Common myeloid progenitor, CD34-positive (primary cell): Measurements from ENCODE around the gene SLC29A3.
"Not testable (repeated sequence)": the region's sequence is repeated elsewhere in the genome, so short reads cannot be mapped to it uniquely, and the experiment has no call there.

Source experiments
- CTCF ChIA-PET: fragments of 350-600 bp; sonication (Branson Sonifier 250); formaldehyde crosslinking; loops from one replicate; lab custom pipeline; 2021; ENCODE audit warnings: antibody characterized with exemption; lab: Charles Lee
- POLR2A ChIA-PET: fragments of 350-600 bp; sonication (Branson Sonifier 250); formaldehyde crosslinking; loops from one replicate; lab custom pipeline; 2021; ENCODE audit warnings: antibody characterized with exemption; lab: Charles Lee
- DNase-seq, 3 donors: peaks; one replicate each; pipeline versions ENCODE4 v3.0.0 to v3.0.0-alpha.2; 2013
- H3K27ac ChIP-seq, 2 experiments: 1 replicate in 1 of 2; 2 replicates in 1 of 2; pipeline ENCODE4 v1.7.0; 2013; ENCODE audit warnings: inconsistent platforms in 2 of 2, low read length in 2 of 2, mild to moderate bottlenecking in 2 of 2, low read depth in 1 of 2, moderate library complexity in 1 of 2; ENCODE audit not compliant: severe bottlenecking in 2 of 2, insufficient read depth in 1 of 2, poor library complexity in 1 of 2
- H3K27me3 ChIP-seq, 5 experiments: replicated peaks in 2 of 5; 1 replicate in 3 of 5; 2 replicates in 2 of 5; pipeline versions ENCODE4 v1.6.1 to v1.7.0; 2013; ENCODE audit warnings: low read length in 4 of 5, mild to moderate bottlenecking in 2 of 5, moderate library complexity in 2 of 5, inconsistent platforms in 1 of 5; ENCODE audit not compliant: insufficient read depth in 5 of 5, control insufficient read depth in 4 of 5
- H3K36me3 ChIP-seq, 4 experiments: 1 replicate in 2 of 4; 2 replicates in 2 of 4; pipeline versions ENCODE4 v1.6.1 to v1.7.0; 2013; ENCODE audit warnings: low read length in 3 of 4, control low read depth in 1 of 4, mild to moderate bottlenecking in 1 of 4; ENCODE audit not compliant: control insufficient read depth in 4 of 4, insufficient read depth in 4 of 4
- H3K4me1 ChIP-seq, 4 experiments: 1 replicate in 3 of 4; 2 replicates in 1 of 4; pipeline versions ENCODE4 v1.6.1 to v1.7.1; 2013; ENCODE audit warnings: low read length in 3 of 4, mild to moderate bottlenecking in 3 of 4, control low read depth in 1 of 4, inconsistent platforms in 1 of 4, moderate library complexity in 1 of 4; ENCODE audit not compliant: control insufficient read depth in 4 of 4, insufficient read depth in 4 of 4; ENCODE audit errors: control extremely low read depth in 1 of 4
- H3K4me3 ChIP-seq, 7 experiments: 1 replicate in 4 of 7; 2 replicates in 3 of 7; pipeline versions ENCODE4 v1.5.1 to v1.7.0; 2013; ENCODE audit warnings: mild to moderate bottlenecking in 7 of 7, low read length in 6 of 7, moderate library complexity in 6 of 7, inconsistent platforms in 2 of 7, low read depth in 2 of 7, control low read depth in 1 of 7; ENCODE audit not compliant: insufficient read depth in 4 of 7, control insufficient read depth in 1 of 7; ENCODE audit errors: extremely low read depth in 1 of 7
- H3K9me3 ChIP-seq, 5 experiments: 1 replicate in 4 of 5; 2 replicates in 1 of 5; pipeline versions ENCODE4 v1.6.1 to v1.7.1; 2013; ENCODE audit warnings: low read length in 4 of 5, mild to moderate bottlenecking in 2 of 5, inconsistent platforms in 1 of 5, low read depth in 1 of 5, moderate library complexity in 1 of 5; ENCODE audit not compliant: control insufficient read depth in 4 of 5, insufficient read depth in 2 of 5; ENCODE audit errors: control extremely low read depth in 1 of 5
- WGBS: methylation state at CpG from one replicate; pipeline ENCODE4 v1.1.5; 2013; ENCODE audit not compliant: insufficient coverage; 5-methylcytosine and 5-hydroxymethylcytosine counted together

Gene SLC29A3

DNA sequence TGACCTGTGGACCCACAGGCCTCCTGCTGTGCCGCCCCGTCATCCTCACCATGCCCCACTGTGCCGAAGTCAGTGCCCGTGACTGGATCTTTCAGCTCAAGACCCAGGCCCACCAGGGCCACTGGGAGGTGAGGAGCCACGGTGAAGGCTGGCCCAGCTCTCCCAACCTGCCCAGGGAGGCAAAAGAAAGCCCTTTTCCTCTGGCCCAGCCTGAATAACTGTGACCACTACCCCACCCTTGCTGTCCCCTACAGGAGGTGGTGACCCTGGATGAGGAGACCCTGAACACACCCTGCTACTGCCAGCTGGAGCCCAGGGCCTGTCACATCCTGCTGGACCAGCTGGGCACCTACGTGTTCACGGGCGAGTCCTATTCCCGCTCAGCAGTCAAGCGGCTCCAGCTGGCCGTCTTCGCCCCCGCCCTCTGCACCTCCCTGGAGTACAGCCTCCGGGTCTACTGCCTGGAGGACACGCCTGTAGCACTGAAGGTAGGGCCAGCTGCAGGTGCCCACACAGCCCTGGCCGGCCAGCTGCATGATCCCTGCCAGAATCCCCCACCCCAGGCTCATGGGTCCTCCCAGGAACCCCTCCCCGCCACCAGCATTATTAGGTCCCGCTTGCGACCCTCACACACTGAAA is 25.5 kb upstream of the SLC29A3 start:
- Histone ChIP-seq H3K27me3 (no peaks in the 10 kb centered on the region), H3K27ac (no peak overlapping the region), H3K4me1 (peaks cover 0 to 24% (median 20%) of the 10 kb centered on the region in 4 experiments), H3K36me3 (no peaks in the 10 kb centered on the region), H3K9me3 (no peaks in the 10 kb centered on the region), H3K4me3 (no peak overlapping the region)
- POLR2A ChIA-PET, result no interaction called here
- no peak for DNase-seq
- 100% methylated on average over 17 of the region's 19 CpGs for WGBS
- CTCF ChIA-PET, result interaction anchor here (1.0 to 2.0 kb wide), 4 partner anchors 8 to 368 kb away, joined by 3 to 6 read pairs (median 4); no protein-coding TSS in a partner anchor

- CTCF ChIA-PET, result interaction anchor here (1.5 to 2.1 kb wide), 3 partner anchors 10 to 369 kb away, joined by 3 to 7 read pairs (median 5); no protein-coding TSS in a partner anchor
- 98% methylated on average over 5 of the region's 6 CpGs for WGBS
- Histone ChIP-seq H3K4me3 (no peak overlapping the region), H3K27me3 (no peaks in the 10 kb centered on the region), H3K9me3 (no peaks in the 10 kb centered on the region), H3K27ac (no peak overlapping the region), H3K4me1 (peaks cover 0 to 30% (median 23%) of the 10 kb centered on the region in 4 experiments), H3K36me3 (no peaks in the 10 kb centered on the region)
- POLR2A ChIA-PET, result no interaction called here
- DNase-seq, result no peak
Measured at GRCh38 chr10:71294091-71294561, 24.9 kb upstream of the SLC29A3 start.

- 83% methylated on average over 4 of the region's 4 CpGs for WGBS
- H3K4me3 ChIP-seq, result no peak overlapping the region
- H3K27me3 ChIP-seq, result no peaks in the 10 kb centered on the region
- H3K9me3 ChIP-seq, result no peaks in the 10 kb centered on the region
- CTCF ChIA-PET, result interaction anchor here (1.5 to 2.1 kb wide), 2 partner anchors 10 to 11 kb away, joined by 5 to 7 read pairs; no protein-coding TSS in a partner anchor
- no peak overlapping the region for H3K27ac ChIP-seq
- peaks cover 1 to 30% (median 21%) of the 10 kb centered on the region in 4 experiments for H3K4me1 ChIP-seq
- H3K36me3 ChIP-seq, result no peaks in the 10 kb centered on the region
- POLR2A ChIA-PET, result interaction anchor here (0.5 kb wide), 1 partner anchor 441 kb away, joined by 6 read pairs; no protein-coding TSS in a partner anchor
- no peak for DNase-seq
Measured at GRCh38 chr10:71294856-71295255, 24.2 kb upstream of the SLC29A3 start.

- no peaks in the 10 kb centered on the region for H3K36me3 ChIP-seq
- H3K4me1 ChIP-seq, result peaks cover 1 to 23% (median 14%) of the 10 kb centered on the region in 4 experiments
- WGBS, result 97% methylated on average over 5 of the region's 9 CpGs
- H3K27me3 ChIP-seq, result no peaks in the 10 kb centered on the region
- H3K27ac ChIP-seq, result no peak overlapping the region
- POLR2A ChIA-PET, result no interaction called here
- no peak for DNase-seq
- no peak overlapping the region for H3K4me3 ChIP-seq
- CTCF ChIA-PET, result interaction anchor here (2.1 kb wide), 1 partner anchor 11 kb away, joined by 7 read pairs; no protein-coding TSS in a partner anchor
- H3K9me3 ChIP-seq, result no peaks in the 10 kb centered on the region
Measured at GRCh38 chr10:71295641-71296040, 23.4 kb upstream of the SLC29A3 start.

- no peak overlapping the region for H3K27ac ChIP-seq
- no peaks in the 10 kb centered on the region for H3K36me3 ChIP-seq
- POLR2A ChIA-PET, result no interaction called here
- no peak for DNase-seq
- CTCF ChIA-PET, result interaction anchor here (2.1 kb wide), 1 partner anchor 12 kb away, joined by 7 read pairs; no protein-coding TSS in a partner anchor
- no peaks in the 10 kb centered on the region for H3K27me3 ChIP-seq
- H3K4me3 ChIP-seq, result no peak overlapping the region
- 72% methylated on average over 5 of the region's 5 CpGs for WGBS
- H3K9me3 ChIP-seq, result no peaks in the 10 kb centered on the region
- H3K4me1 ChIP-seq, result peaks cover 1 to 18% (median 12%) of the 10 kb centered on the region in 4 experiments
Measured at GRCh38 chr10:71296086-71296485, 23.0 kb upstream of the SLC29A3 start.

DNA sequence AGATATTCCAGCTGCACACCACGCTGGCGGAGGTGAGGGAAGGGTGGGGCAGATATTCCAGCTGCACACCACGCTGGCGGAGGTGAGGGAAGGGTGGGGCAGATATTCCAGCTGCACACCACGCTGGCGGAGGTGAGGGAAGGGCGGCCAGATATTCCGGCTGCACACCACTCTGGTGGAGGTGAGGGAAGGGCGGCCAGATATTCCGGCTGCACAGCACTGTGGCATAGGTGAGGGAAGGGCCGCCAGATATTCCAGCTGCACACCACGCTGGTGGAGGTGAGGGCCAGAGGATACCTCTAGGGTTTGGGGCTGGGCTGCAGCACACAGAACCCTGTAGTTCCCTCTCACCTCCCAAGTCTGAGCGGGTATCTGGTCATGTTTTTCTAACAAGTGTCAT is 22.2 kb upstream of the SLC29A3 start:
- 100% methylated on average over 1 of the region's 13 CpGs for WGBS
- peaks cover 1 to 15% (median 12%) of the 10 kb centered on the region in 4 experiments for H3K4me1 ChIP-seq
- DNase-seq, H3K9me3 ChIP-seq, H3K27ac ChIP-seq, POLR2A ChIA-PET, H3K36me3 ChIP-seq, CTCF ChIA-PET, H3K27me3 ChIP-seq, H3K4me3 ChIP-seq: not testable (repeated sequence)

- no peaks in the 10 kb centered on the region for H3K36me3 ChIP-seq
- peaks cover 1 to 15% (median 12%) of the 10 kb centered on the region in 4 experiments for H3K4me1 ChIP-seq
- CTCF ChIA-PET, result interaction anchor here (0.9 kb wide), 1 partner anchor 14 kb away, joined by 3 read pairs; no protein-coding TSS in a partner anchor
- H3K27ac ChIP-seq, result no peak overlapping the region
- DNase-seq, result no peak
- no peaks in the 10 kb centered on the region for H3K27me3 ChIP-seq
- POLR2A ChIA-PET, result no interaction called here
- WGBS, result 93% methylated on average over 2 of the region's 3 CpGs
- H3K4me3 ChIP-seq, result no peak overlapping the region
- H3K9me3 ChIP-seq, result no peaks in the 10 kb centered on the region
Measured at GRCh38 chr10:71297343-71297742, 21.7 kb upstream of the SLC29A3 start.
